ENCODE results near the gene ERBB4.

GRCh38 chr2:212495046-212495445 lies 43.6 kb downstream of the ERBB4 start:
- TF ChIP-seq ZBTB11 (CRISPR knock-in tag; IDR thresholded peaks at IDR 0.05) (no peak), EZH2 (IDR thresholded peaks at IDR 0.05; ENCODE audit: borderline replicate concordance, control insufficient read depth, low read depth, low read length) (no peak), POLR2A (IDR thresholded peaks at IDR 0.05; ENCODE audit: low read depth, low read length) (no peak), SRF (IDR thresholded peaks at IDR 0.05; ENCODE audit: low read depth in 2 of 2, low read length in 2 of 2) (no peak), ZNF274 (IDR thresholded peaks at IDR 0.05; ENCODE audit: insufficient read depth, insufficient read length) (no peak), CTCF (IDR thresholded peaks at IDR 0.05 in 2 of 3, conservative IDR thresholded peaks at IDR 0.05 in 1 of 3; ENCODE audit: control insufficient read depth in 2 of 3, extremely low read depth in 1 of 3, insufficient read depth in 1 of 3, low read depth in 3 of 3, low read length in 3 of 3) (no peak), YY1 (IDR thresholded peaks at IDR 0.05; ENCODE audit: low read depth, low read length) (no peak), MTA2 (IDR thresholded peaks at IDR 0.05; ENCODE audit: low read depth) (no peak), MXI1 (IDR thresholded peaks at IDR 0.05; ENCODE audit: low read depth, low read length) (no peak), BMI1 (IDR thresholded peaks at IDR 0.05; ENCODE audit: borderline replicate concordance) (no peak), REST (IDR thresholded peaks at IDR 0.05; ENCODE audit: low read depth, low read length) (no peak), NFIC (IDR thresholded peaks at IDR 0.05; ENCODE audit: low read depth, low read length) (no peak), SMC3 (IDR thresholded peaks at IDR 0.05; ENCODE audit: borderline replicate concordance, low read length) (no peak)
